Ovary (tissue), 9 donors: ENCODE data around the gene OTP. TPM values are rescaled to one million over a fixed set of nuclear protein-coding genes. Genes with fewer than 3 reads are reported as not detected.

Source experiments
- DNase-seq, 5 donors: peaks; one replicate each; pipeline ENCODE4 v3.0.0-alpha.2; 2019 to 2020
- H3K27ac ChIP-seq, 2 donors: fragments of 200-600 bp; one replicate each; pipeline versions ENCODE4 v1.5.1 to v1.8.0; 2019 to 2022
- H3K27me3 ChIP-seq: fragments of 200-600 bp; one replicate; pipeline ENCODE4 v1.8.0; 2022
- H3K36me3 ChIP-seq: fragments of 200-600 bp; sonication (generic); one replicate; pipeline ENCODE4 v1.5.1; 2019
- H3K4me1 ChIP-seq: one replicate; pipeline ENCODE4 v1.8.1; 2013; ENCODE audit warnings: mild to moderate bottlenecking, moderate library complexity; ENCODE audit not compliant: insufficient read depth
- H3K4me3 ChIP-seq: fragments of 200-600 bp; sonication (generic); one replicate; pipeline ENCODE4 v1.5.1; 2017
- H3K9me3 ChIP-seq, 2 donors: fragments of 200-600 bp in 1 of 2; sonication (generic) in 1 of 2; one replicate each; pipeline versions ENCODE4 v1.5.1 to v1.8.1; 2013 to 2019; ENCODE audit warnings: mild to moderate bottlenecking in 1 of 2, moderate library complexity in 1 of 2
- CTCF ChIP-seq, 3 donors: fragments of 450-650 bp in 2 of 3; fragments of 200-600 bp in 1 of 3; IDR thresholded peaks; one replicate each; pipeline versions ENCODE4 v1.5.1 to v1.8.0; 2016 to 2022; ENCODE audit warnings: antibody characterized with exemption in 3 of 3, mild to moderate bottlenecking in 1 of 3
- EP300 ChIP-seq: sonication (generic); formaldehyde crosslinking; IDR thresholded peaks from one replicate; pipeline ENCODE4 v1.6.1; 2017; ENCODE audit warnings: antibody characterized with exemption
- POLR2A ChIP-seq: fragments of 450-650 bp; IDR thresholded peaks from one replicate; pipeline ENCODE4 v1.6.1; 2017; ENCODE audit warnings: antibody characterized with exemption, mild to moderate bottlenecking, moderate library complexity
- WGBS, 3 donors: extraction: QIAGEN DNeasy Blood & Tissue Kit in 1 of 3; methylation state at CpG; one replicate each; pipeline versions ENCODE4 v1.1.5 to v1.1.7; 2013 to 2017; 5-methylcytosine and 5-hydroxymethylcytosine counted together
- intact Hi-C, 4 donors: fragments of 100-400 bp; cut with DNase I; formaldehyde crosslinking; loops; one replicate each; pipeline versions ENCODE4 v1.11.0 to v1.15.1; 2022 to 2023
- polyA plus RNA-seq, 2 donors: library from polyadenylated mRNA; stranded (reverse); fragments of 200-250 nt in 1 of 2; fragments of 350-450 nt in 1 of 2; fragmentation: Illumina TruSeq in 1 of 2; extraction: RNeasy Lipid Tissue Mini Kit (QIAGEN cat#74804) in 1 of 2; gene quantifications; one replicate each; pipeline ENCODE4 v1.2.3, GENCODE V29; 2013 to 2014
- total RNA-seq, 7 donors: library from RNA; depleted of rRNA in 2 of 7; stranded (reverse); fragments of >200 nt in 2 of 7; fragmentation: NEBNext Ultra II Directional in 3 of 7; extraction: Animal tissue kit (Norgen Biotek cat#: 25700) in 3 of 7; gene quantifications; one replicate each; pipeline versions ENCODE4 v1.1.0 to v1.2.4, GENCODE V29; 2016 to 2023
- donor health status: DM: no; HTN: no; CAD: no; lungs with moderate emphysema.
- donor health status: DM: no; HTN: no; CAD: no.
- donor health status: Bipolar disorder and iron deficiency.
- donor health status: DM: yes; HTN: yes; CAD: no.
- donor health status: DM: no; HTN: no; CAD: no.
- donor health status: DM: yes; HTN: yes; CAD: no.

The OTP gene
- total and polyA plus RNA-seq, 9 donors: not detected

- no peak overlapping the region for H3K4me3 ChIP-seq
- H3K36me3 ChIP-seq: no peaks in the 10 kb centered on the region
- 11 to 13% (median 11%) methylated on average over 51 to 69 of the region's 69 CpGs for WGBS, 3 donors
- no peak overlapping the region for H3K27ac ChIP-seq
- DNase-seq: no peak
- H3K9me3 ChIP-seq: peaks cover 0 to 13% of the 10 kb centered on the region in 2 donors
- intact Hi-C loops: no loop called here
- peaks cover 13% of the 10 kb centered on the region for H3K4me1 ChIP-seq
- TF ChIP-seq CTCF (IDR thresholded peaks at IDR 0.05) (no peak), POLR2A (no peak), EP300 (no peak)
- no peaks in the 10 kb centered on the region for H3K27me3 ChIP-seq
Observed at GRCh38 chr5:77627869-77628674, 10.4 kb downstream of the OTP start.

GRCh38 chr5:77623203-77623740 is 15.2 kb downstream of the OTP start:
- Histone ChIP-seq H3K27ac (no peak overlapping the region), H3K4me1 (no peaks in the 10 kb centered on the region), H3K36me3 (no peaks in the 10 kb centered on the region), H3K4me3 (no peak overlapping the region), H3K27me3 (no peaks in the 10 kb centered on the region), H3K9me3 (peaks cover 0 to 5% of the 10 kb centered on the region in 2 donors)
- 65 to 77% (median 73%) methylated on average over 2 of the region's 2 CpGs for WGBS, 3 donors
- TF ChIP-seq CTCF (IDR thresholded peaks at IDR 0.05) (no peak), EP300 (no peak), POLR2A (no peak)
- intact Hi-C loops: no loop called here
- no peak for DNase-seq

DNA sequence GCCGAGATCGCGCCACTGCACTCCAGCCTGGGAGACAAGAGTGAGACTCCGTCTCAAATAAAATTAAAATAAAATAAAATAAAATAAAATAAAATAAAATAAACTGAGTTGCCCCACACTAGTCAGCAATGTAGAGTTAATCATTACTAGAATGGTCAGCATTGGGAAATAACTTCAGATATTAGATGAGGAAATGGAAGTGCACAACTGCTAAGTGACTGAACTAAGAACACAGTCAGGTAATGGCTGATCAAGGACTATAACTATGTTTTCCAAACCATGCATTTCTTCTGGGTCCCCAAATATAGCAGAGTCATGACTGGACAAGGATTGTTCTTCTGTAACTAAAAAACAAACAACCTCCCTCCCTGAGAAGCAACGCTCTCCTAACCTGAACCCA is 17.1 kb downstream of the OTP start:
- H3K4me1 ChIP-seq: no peaks in the 10 kb centered on the region
- intact Hi-C loops: no loop called here
- H3K9me3 ChIP-seq: no peaks in the 10 kb centered on the region
- no peak for TF ChIP-seq CTCF (IDR thresholded peaks at IDR 0.05)
- H3K27me3 ChIP-seq: no peaks in the 10 kb centered on the region
- H3K4me3 ChIP-seq: no peak overlapping the region
- WGBS, 3 donors: 83 to 91% (median 88%) methylated on average over 5 of the region's 5 CpGs
- no peak for DNase-seq
- H3K36me3 ChIP-seq: no peaks in the 10 kb centered on the region
- H3K27ac ChIP-seq: no peak overlapping the region

- Histone ChIP-seq H3K4me3 (no peak overlapping the region), H3K27me3 (no peaks in the 10 kb centered on the region), H3K4me1 (no peaks in the 10 kb centered on the region), H3K9me3 (no peaks in the 10 kb centered on the region), H3K36me3 (no peaks in the 10 kb centered on the region), H3K27ac (no peak overlapping the region)
- no peak for DNase-seq
- 29 to 39% (median 30%) methylated on average over 4 of the region's 4 CpGs for WGBS, 3 donors
- intact Hi-C loops: no loop called here
- TF ChIP-seq POLR2A: no peak
- no peak for TF ChIP-seq EP300
- no peak for TF ChIP-seq CTCF (IDR thresholded peaks at IDR 0.05)
Observed at GRCh38 chr5:77620405-77620804, 18.1 kb downstream of the OTP start.
